ENCODE measurements around the gene SLC27A1. TPM values are rescaled to one million over a fixed set of nuclear protein-coding genes. Genes with fewer than 3 reads are reported as not detected.
A peak's percentile ranks its signal among the peaks of the same experiment; 100 is the strongest.

The SLC27A1 gene
- 10 to 100 TPM; 15.6 to 24.1 TPM for total RNA-seq
- polyA plus RNA-seq (ENCODE audit: insufficient read length in 2 of 2) = 10 to 100 TPM; 32.1 to 47.5 TPM
- long read RNA-seq, donor 1, partial matches to known transcripts = 0 of 2 reads
- long read RNA-seq, donor 1, other reads (novel, unspliced or antisense) = 0 of 2 reads
- long read RNA-seq, donor 2, partial matches to known transcripts = 0 of 1 reads
- long read RNA-seq, donor 2, other reads (novel, unspliced or antisense) = 0 of 1 reads
- long read RNA-seq, donor 3, partial matches to known transcripts = 0 of 1 reads
- long read RNA-seq, donor 3, other reads (novel, unspliced or antisense) = 0 of 1 reads
- long read RNA-seq, donor 4, partial matches to known transcripts = 0 of 1 reads
- long read RNA-seq, donor 4, other reads (novel, unspliced or antisense) = 0 of 1 reads

- H3K27ac ChIP-seq (ENCODE audit: low read depth, low read length) = peak within 1 kb of the TSS; percentile 94
- DNase-seq (ENCODE audit: low read depth in 4 of 6, low spot score in 6 of 6) = peak; percentile 96 to 100 (median 98)
- WGBS (ENCODE audit: insufficient coverage) = 0% methylated on average over 62 of the region's 67 CpGs
- H3K4me1 ChIP-seq (ENCODE audit: control insufficient read depth, insufficient read depth, low read length) = peaks cover 40% of the 10 kb centered on the region
- H3K27me3 ChIP-seq (ENCODE audit: control insufficient read depth, insufficient read depth, low read length) = no peaks in the 10 kb centered on the region
- H3K36me3 ChIP-seq (ENCODE audit: control insufficient read depth, insufficient read depth, low read length) = peaks cover 2% of the 10 kb centered on the region
- H3K9me3 ChIP-seq (ENCODE audit: control insufficient read depth, insufficient read depth, low read length) = no peaks in the 10 kb centered on the region
- H3K4me3 ChIP-seq (ENCODE audit: low read depth, low read length) = peak within 1 kb of the TSS; percentile 73
Measured at GRCh38 chr19:17470068-17470841, at the start of gene SLC27A1. SLC27A1 (plus strand) TSS chr19:17470524; CDS start chr19:17470541, 17 bp downstream.

- Histone ChIP-seq H3K9me3 (ENCODE audit: control insufficient read depth, insufficient read depth, low read length) (no peaks in the 10 kb centered on the region), H3K36me3 (ENCODE audit: control insufficient read depth, insufficient read depth, low read length) (peaks cover 24% of the 10 kb centered on the region), H3K4me3 (ENCODE audit: low read depth, low read length) (no peak overlapping the region), H3K4me1 (ENCODE audit: control insufficient read depth, insufficient read depth, low read length) (peaks cover 22% of the 10 kb centered on the region), H3K27me3 (ENCODE audit: control insufficient read depth, insufficient read depth, low read length) (no peaks in the 10 kb centered on the region), H3K27ac (ENCODE audit: low read depth, low read length) (no peak overlapping the region)
- DNase-seq (ENCODE audit: low read depth in 4 of 6, low spot score in 6 of 6) = no peak
- 94% methylated on average over 4 of the region's 4 CpGs for WGBS (ENCODE audit: insufficient coverage)
Measured at GRCh38 chr19:17421942-17422341, 48.4 kb upstream of the SLC27A1 start.

- Histone ChIP-seq H3K36me3 (ENCODE audit: control insufficient read depth, insufficient read depth, low read length) (peaks cover 24% of the 10 kb centered on the region), H3K4me3 (ENCODE audit: low read depth, low read length) (no peak overlapping the region), H3K27ac (ENCODE audit: low read depth, low read length) (no peak overlapping the region), H3K4me1 (ENCODE audit: control insufficient read depth, insufficient read depth, low read length) (peaks cover 22% of the 10 kb centered on the region), H3K9me3 (ENCODE audit: control insufficient read depth, insufficient read depth, low read length) (no peaks in the 10 kb centered on the region), H3K27me3 (ENCODE audit: control insufficient read depth, insufficient read depth, low read length) (no peaks in the 10 kb centered on the region)
- 98% methylated on average over 9 of the region's 20 CpGs for WGBS (ENCODE audit: insufficient coverage)
- no peak for DNase-seq (ENCODE audit: low read depth in 4 of 6, low spot score in 6 of 6)
Measured at GRCh38 chr19:17423429-17424208, 46.7 kb upstream of the SLC27A1 start.

- DNase-seq (ENCODE audit: low read depth in 4 of 6, low spot score in 6 of 6) = peak in 3 of 6 donors; percentile 26 to 75 (median 73)
- Histone ChIP-seq H3K9me3 (ENCODE audit: control insufficient read depth, insufficient read depth, low read length) (no peaks in the 10 kb centered on the region), H3K36me3 (ENCODE audit: control insufficient read depth, insufficient read depth, low read length) (peaks cover 26% of the 10 kb centered on the region), H3K27me3 (ENCODE audit: control insufficient read depth, insufficient read depth, low read length) (no peaks in the 10 kb centered on the region), H3K4me1 (ENCODE audit: control insufficient read depth, insufficient read depth, low read length) (peaks cover 25% of the 10 kb centered on the region), H3K4me3 (ENCODE audit: low read depth, low read length) (peak overlapping the region; percentile 27), H3K27ac (ENCODE audit: low read depth, low read length) (no peak overlapping the region)
- WGBS (ENCODE audit: insufficient coverage) = 9% methylated on average over 22 of the region's 27 CpGs
Measured at GRCh38 chr19:17424743-17425365, 45.5 kb upstream of the SLC27A1 start.

GRCh38 chr19:17429641-17430113, 40.6 kb upstream of the SLC27A1 start:
- DNase-seq (ENCODE audit: low read depth in 4 of 6, low spot score in 6 of 6) = no peak
- H3K27ac ChIP-seq (ENCODE audit: low read depth, low read length) = no peak overlapping the region
- WGBS (ENCODE audit: insufficient coverage) = 67% methylated on average over 15 of the region's 17 CpGs

GRCh38 chr19:17431417-17431816, 38.9 kb upstream of the SLC27A1 start:
- WGBS (ENCODE audit: insufficient coverage) = 100% methylated on average over 3 of the region's 7 CpGs
- no peaks in the 10 kb centered on the region for H3K9me3 ChIP-seq (ENCODE audit: control insufficient read depth, insufficient read depth, low read length)
- H3K4me3 ChIP-seq (ENCODE audit: low read depth, low read length) = no peak overlapping the region
- H3K27ac ChIP-seq (ENCODE audit: low read depth, low read length) = no peak overlapping the region
- H3K27me3 ChIP-seq (ENCODE audit: control insufficient read depth, insufficient read depth, low read length) = no peaks in the 10 kb centered on the region
- H3K36me3 ChIP-seq (ENCODE audit: control insufficient read depth, insufficient read depth, low read length) = peaks cover 18% of the 10 kb centered on the region
- peaks cover 6% of the 10 kb centered on the region for H3K4me1 ChIP-seq (ENCODE audit: control insufficient read depth, insufficient read depth, low read length)
- DNase-seq (ENCODE audit: low read depth in 4 of 6, low spot score in 6 of 6) = no peak

More at GRCh38 chr19:17429641-17430113, 40.6 kb upstream of the SLC27A1 start:
- Histone ChIP-seq H3K9me3 (ENCODE audit: control insufficient read depth, insufficient read depth, low read length) (no peaks in the 10 kb centered on the region), H3K4me3 (ENCODE audit: low read depth, low read length) (no peak overlapping the region), H3K36me3 (ENCODE audit: control insufficient read depth, insufficient read depth, low read length) (peaks cover 9% of the 10 kb centered on the region), H3K27me3 (ENCODE audit: control insufficient read depth, insufficient read depth, low read length) (no peaks in the 10 kb centered on the region), H3K4me1 (ENCODE audit: control insufficient read depth, insufficient read depth, low read length) (peaks cover 14% of the 10 kb centered on the region)

- Histone ChIP-seq H3K4me1 (ENCODE audit: control insufficient read depth, insufficient read depth, low read length) (no peaks in the 10 kb centered on the region), H3K36me3 (ENCODE audit: control insufficient read depth, insufficient read depth, low read length) (peaks cover 21% of the 10 kb centered on the region), H3K4me3 (ENCODE audit: low read depth, low read length) (no peak overlapping the region), H3K27me3 (ENCODE audit: control insufficient read depth, insufficient read depth, low read length) (no peaks in the 10 kb centered on the region), H3K9me3 (ENCODE audit: control insufficient read depth, insufficient read depth, low read length) (no peaks in the 10 kb centered on the region), H3K27ac (ENCODE audit: low read depth, low read length) (no peak overlapping the region)
- no peak for DNase-seq (ENCODE audit: low read depth in 4 of 6, low spot score in 6 of 6)
- WGBS (ENCODE audit: insufficient coverage) = 90% methylated on average over 5 of the region's 7 CpGs
Measured at GRCh38 chr19:17435218-17435617, 35.1 kb upstream of the SLC27A1 start.

- Histone ChIP-seq H3K4me1 (ENCODE audit: control insufficient read depth, insufficient read depth, low read length) (no peaks in the 10 kb centered on the region), H3K4me3 (ENCODE audit: low read depth, low read length) (no peak overlapping the region), H3K36me3 (ENCODE audit: control insufficient read depth, insufficient read depth, low read length) (peaks cover 21% of the 10 kb centered on the region), H3K27ac (ENCODE audit: low read depth, low read length) (no peak overlapping the region), H3K9me3 (ENCODE audit: control insufficient read depth, insufficient read depth, low read length) (no peaks in the 10 kb centered on the region), H3K27me3 (ENCODE audit: control insufficient read depth, insufficient read depth, low read length) (no peaks in the 10 kb centered on the region)
- no peak for DNase-seq (ENCODE audit: low read depth in 4 of 6, low spot score in 6 of 6)
- 97% methylated on average over 23 of the region's 25 CpGs for WGBS (ENCODE audit: insufficient coverage)
Measured at GRCh38 chr19:17436094-17436873, 34.0 kb upstream of the SLC27A1 start.

Measured in spinal cord (tissue), 10 donors.